H1 (cell line): ENCODE data around the gene PLAAT2.
"Not testable (repeated sequence)": the region's sequence is repeated elsewhere in the genome, so short reads cannot be mapped to it uniquely, and the experiment has no call there.

Experiments used
- CTCF ChIP-seq, 3 experiments: IDR thresholded peaks; 1 replicate in 2 of 3; 2 replicates in 1 of 3; pipeline versions ENCODE4 v1.5.1 to v1.6.1; 2011; ENCODE audit warnings: low read length in 3 of 3, mild to moderate bottlenecking in 3 of 3, inconsistent platforms in 2 of 3, low read depth in 1 of 3, moderate library complexity in 1 of 3; ENCODE audit not compliant: insufficient read depth in 1 of 3; ENCODE audit errors: control extremely low read depth in 1 of 3
- EGR1 ChIP-seq: IDR thresholded peaks from 2 replicates; pipeline ENCODE4 v1.6.1; 2011; ENCODE audit warnings: low read depth, low read length, borderline replicate concordance

GRCh38 chr11:63528729-63529278 is 34.4 kb downstream of the PLAAT2 start:
- not testable (repeated sequence) for TF ChIP-seq CTCF (IDR thresholded peaks at IDR 0.05; ENCODE audit: control extremely low read depth in 1 of 3, insufficient read depth in 1 of 3, low read depth in 1 of 3, low read length in 3 of 3); EGR1
